RPMI8226 (cell line): ENCODE results near the gene RSPH10B.
"Not testable (repeated sequence)": the region's sequence is repeated elsewhere in the genome, so short reads cannot be mapped to it uniquely, and the experiment has no call there.

Experiments used
- DNase-seq: peaks from one replicate; pipeline ENCODE4 v3.0.0-alpha.2; 2015

Gene RSPH10B

DNA sequence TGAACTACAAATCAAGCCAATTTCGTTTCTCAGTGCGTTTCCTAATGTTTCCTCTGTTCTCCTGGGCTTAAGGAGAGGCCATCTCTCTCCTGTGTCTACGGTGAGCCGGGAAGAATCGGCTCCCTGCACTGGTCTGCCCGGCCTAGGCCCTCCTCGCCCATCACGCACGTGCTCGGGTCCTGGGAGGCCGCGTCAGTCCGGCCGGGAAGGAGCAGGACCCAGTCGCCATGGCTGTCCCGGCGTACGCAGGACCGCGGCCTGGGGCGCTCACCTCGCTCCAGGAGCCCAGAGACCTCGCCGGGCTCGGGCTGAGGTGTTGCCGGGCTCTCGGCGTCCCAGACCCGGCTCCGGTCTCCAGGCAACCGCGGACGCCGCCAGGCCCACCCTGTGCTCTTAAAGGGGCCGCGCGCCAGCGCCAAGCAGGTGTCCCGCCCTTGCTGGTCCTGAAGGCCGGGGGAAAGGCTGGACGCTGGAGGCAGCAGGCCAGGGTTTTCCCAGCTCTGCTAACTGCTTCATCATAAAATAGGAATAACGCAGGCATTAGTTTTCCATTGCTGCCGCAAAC, at the start of gene RSPH10B:
Gene RSPH10B (minus strand): TSS at position 343 of the 565 bp plus-strand sequence. CDS start 3,573 bp downstream, outside the sequence.
- not testable (repeated sequence) for DNase-seq

DNA sequence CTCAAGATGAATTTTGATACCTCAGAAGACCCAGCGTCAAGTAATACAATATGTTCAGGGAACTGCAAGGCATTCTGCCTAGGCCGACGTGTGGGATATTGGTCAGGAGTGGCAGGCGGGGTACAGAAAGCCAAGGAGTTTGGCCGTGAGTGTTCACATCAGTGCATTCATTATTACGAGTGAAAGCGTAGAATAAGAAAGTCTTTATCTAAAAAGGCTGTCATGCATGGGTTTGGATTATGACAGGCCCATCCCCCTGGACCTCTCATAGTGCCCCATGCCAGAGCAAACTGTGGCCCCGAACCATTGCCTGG, 46.1 kb upstream of the RSPH10B start:
- no peak for DNase-seq

- no peak for DNase-seq
Observed at GRCh38 chr7:6015917-6016652, 45.6 kb upstream of the RSPH10B start.

GRCh38 chr7:6012355-6013104, 42.0 kb upstream of the RSPH10B start:
- no peak for DNase-seq

GRCh38 chr7:6011541-6011940, 41.1 kb upstream of the RSPH10B start:
- DNase-seq, result no peak

DNA sequence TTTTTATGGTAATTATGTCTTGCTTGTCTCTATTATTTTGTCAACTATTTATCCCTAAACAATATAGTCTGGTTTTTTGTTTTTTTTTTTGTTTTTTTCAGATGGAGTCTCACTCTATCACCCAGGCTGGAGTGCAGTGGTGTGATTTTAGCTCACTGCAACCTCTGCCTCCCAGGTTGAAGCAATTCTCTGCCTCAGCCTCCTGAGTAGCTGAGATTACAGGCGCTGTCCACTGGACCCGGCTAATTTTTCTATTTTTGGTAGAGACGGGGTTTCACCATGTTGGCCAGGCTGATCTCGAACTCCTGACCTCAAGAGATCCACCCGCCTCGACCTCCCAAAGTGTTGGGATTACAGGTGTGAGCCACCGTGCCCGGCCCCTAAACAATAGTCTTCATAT, 39.9 kb upstream of the RSPH10B start:
- DNase-seq, result not testable (repeated sequence)

- DNase-seq, result peak; percentile 99
Observed at GRCh38 chr7:6008668-6009611, 38.5 kb upstream of the RSPH10B start, which contains the start of the genes AIMP2 and PMS2. Gene AIMP2 (plus strand): TSS chr7:6009272. CDS start chr7:6009364, 92 bp downstream. Gene PMS2 (minus strand): TSS chr7:6009049. CDS start chr7:6009019, 30 bp downstream.

DNA sequence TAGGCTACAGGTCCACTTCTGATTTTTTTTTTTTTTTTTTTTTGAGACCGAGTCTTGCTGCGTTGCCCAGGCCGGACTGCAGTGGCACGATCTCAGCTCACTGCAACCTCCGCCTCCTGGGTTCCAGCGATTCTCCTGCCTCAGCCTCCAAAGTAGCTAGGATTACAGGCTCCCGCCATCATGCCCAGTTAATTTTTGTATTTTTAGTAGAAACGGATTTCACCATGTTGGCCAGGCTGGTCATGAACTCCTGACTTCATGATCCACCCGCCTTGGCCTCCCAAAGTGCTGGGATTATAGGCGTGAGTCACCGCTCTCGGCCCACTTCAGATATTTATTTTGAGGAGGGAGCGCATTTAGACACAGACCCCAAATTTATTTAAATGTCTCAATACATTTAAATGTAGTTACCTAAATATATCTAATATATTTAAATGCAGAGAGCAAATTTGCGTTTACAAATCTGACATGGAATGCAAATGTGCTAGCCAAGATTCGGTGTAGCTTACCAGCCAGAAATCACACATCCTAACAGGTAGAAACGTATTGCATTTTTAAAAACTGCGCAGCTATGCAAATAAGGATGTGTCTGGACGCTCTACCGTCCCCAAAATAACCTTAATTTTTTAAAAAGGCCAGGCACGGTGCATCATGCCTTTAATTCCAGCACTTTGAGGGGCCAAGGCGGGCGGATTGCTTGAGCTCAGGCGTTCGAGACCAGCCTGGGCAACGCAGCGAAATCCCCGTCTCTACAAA, 37.5 kb upstream of the RSPH10B start:
- peak; percentile 20 for DNase-seq

GRCh38 chr7:6007386-6007785, 36.9 kb upstream of the RSPH10B start:
- DNase-seq, result no peak

- peak; percentile 66 for DNase-seq
Observed at GRCh38 chr7:5997210-5997808, 26.8 kb upstream of the RSPH10B start.

- DNase-seq, result not testable (repeated sequence)
Observed at GRCh38 chr7:5987061-5987460, 16.6 kb upstream of the RSPH10B start.

- not testable (repeated sequence) for DNase-seq
Observed at GRCh38 chr7:5979680-5980314, 9.3 kb upstream of the RSPH10B start.

GRCh38 chr7:5973580-5973979, 3.1 kb upstream of the RSPH10B start:
- DNase-seq, result not testable (repeated sequence)

DNA sequence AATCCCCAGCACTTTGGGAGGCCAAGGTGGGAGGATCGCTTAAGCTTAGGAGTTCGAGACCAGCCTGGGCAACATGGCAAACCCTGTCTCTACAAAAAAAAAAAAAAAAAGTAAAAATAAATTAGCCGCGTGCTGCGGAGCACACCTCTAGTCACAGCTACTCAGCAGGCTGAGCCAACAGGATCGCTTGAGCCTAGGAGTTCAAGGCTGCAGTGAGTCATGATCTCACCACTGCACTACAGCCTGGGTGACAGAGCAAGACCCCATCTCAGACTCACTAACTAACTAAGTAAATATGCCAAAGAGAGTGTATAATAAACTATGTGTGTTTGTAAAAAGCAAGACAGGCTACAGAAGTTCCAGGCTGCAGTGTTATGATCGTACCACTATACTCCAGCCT, 6.7 kb downstream of the RSPH10B start:
- DNase-seq, result not testable (repeated sequence)

- DNase-seq, result not testable (repeated sequence)
Observed at GRCh38 chr7:5963205-5963604, 7.3 kb downstream of the RSPH10B start.

DNA sequence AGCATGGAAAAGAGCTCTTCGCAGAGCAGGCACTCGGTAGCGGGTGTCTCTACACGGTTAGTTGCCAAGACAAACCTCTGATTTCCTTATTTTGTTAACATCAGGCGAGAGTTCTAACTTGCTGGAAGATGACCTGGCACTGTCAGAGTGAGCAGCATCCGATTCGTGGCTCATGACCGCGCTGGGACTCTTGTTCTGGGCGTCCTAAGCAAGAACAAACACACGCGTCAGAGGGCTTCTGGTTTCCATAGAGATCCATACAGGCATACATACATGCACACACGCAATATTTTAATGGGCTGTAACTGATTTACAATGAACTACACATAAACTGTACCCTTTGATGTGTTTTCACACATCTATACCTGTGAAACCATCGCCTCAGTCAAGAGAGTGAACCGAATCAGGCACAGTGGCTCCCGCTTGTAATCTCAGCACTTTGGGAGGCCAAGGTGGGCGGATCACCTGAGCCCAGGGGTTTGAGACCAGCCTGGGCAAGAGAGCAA, 35.5 kb downstream of the RSPH10B start:
- not testable (repeated sequence) for DNase-seq

DNA sequence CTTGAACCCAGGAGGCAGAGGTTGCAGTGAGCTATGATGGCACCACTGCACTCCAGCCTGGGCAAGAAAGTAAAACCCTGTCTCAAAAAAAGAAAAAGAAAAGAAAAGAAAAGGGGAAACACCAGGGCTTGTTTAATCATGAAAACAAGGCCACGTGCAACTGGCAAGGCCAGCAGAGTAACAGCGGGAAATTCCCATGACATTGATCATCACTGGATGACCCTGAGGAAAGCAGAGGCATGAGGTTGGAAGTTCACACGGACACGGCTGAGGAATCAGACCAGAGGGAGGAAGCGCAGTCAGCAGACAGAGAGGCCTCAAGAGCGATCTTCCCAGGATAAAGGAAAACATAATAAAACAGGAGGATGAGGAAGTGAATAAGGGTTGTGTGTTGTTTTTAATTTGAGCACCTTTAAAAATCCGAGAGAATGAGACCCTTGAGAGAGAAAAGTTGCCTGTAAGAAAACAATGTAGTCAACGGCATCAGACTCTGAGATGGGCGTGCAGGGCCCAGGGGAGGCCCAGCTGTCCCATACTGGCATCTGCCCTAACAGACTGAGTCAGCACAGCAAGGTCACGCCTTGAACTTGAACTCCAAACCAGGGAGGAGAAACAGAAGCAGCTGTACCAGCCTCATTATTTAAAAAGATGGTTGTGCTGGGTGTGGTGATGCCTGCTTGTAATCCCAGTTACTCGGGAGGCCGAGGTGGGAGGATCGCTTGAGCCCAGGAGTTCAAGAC, 38.4 kb downstream of the RSPH10B start:
- DNase-seq, result not testable (repeated sequence)

DNA sequence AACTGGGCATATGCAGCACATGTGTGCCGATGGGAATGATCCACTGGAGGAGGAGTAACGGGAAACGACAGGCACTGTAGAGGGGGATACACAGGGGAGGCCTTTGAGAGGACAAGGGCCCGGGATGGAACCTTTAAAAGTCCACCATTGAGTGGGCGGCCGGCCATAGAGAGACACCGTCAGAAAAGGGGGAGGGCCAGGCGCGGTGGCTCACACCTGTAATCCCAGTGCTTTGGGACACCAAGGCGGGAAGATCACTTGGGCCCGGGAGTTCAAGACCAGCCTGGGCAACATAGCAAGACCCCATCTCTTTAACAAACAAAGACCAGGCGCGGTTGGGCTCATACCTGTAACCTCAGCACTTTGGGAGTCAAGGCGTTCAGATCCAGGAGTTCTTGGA, 39.2 kb downstream of the RSPH10B start:
- DNase-seq, result not testable (repeated sequence)

DNA sequence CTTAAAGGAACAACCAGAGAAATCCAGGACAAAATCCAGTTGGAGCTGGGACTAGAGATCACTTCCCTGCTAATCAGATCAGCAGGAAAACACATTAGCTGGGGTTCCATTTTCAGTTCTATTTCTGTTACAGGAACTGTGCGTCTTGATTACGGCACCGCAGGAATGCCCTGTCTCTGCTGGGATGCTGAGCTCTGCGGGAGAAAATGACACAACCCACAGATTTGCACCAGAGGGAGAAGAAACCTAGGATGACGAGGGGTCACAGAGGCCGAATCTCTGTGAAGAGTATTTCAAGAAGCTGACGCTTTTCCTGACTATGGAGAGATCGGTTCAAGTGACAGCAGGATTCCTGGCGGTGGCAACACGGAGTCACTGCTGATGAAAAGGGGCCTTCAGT, 40.2 kb downstream of the RSPH10B start:
- DNase-seq, result not testable (repeated sequence)
